NCI-H2196 treated with DMSO at 0.1 percent for 48 hours (cell line): ENCODE measurements around the gene ANKRD33B.
A peak's percentile ranks its signal among the peaks of the same experiment; 100 is the strongest.
"Not testable (repeated sequence)": the region's sequence is repeated elsewhere in the genome, so short reads cannot be mapped to it uniquely, and the experiment has no call there.

Source experiments
- DNase-seq: peaks from one replicate; lab custom pipeline; 2025; ENCODE audit not compliant: unreplicated experiment; lab: John Stamatoyannopoulos, UW

Gene ANKRD33B

GRCh38 chr5:10591966-10592365 lies 28.1 kb downstream of the ANKRD33B start:
- DNase-seq = no peak

- no peak for DNase-seq
Observed at GRCh38 chr5:10592601-10593000, 28.7 kb downstream of the ANKRD33B start.

- no peak for DNase-seq
Observed at GRCh38 chr5:10593531-10594181, 29.8 kb downstream of the ANKRD33B start.

DNA sequence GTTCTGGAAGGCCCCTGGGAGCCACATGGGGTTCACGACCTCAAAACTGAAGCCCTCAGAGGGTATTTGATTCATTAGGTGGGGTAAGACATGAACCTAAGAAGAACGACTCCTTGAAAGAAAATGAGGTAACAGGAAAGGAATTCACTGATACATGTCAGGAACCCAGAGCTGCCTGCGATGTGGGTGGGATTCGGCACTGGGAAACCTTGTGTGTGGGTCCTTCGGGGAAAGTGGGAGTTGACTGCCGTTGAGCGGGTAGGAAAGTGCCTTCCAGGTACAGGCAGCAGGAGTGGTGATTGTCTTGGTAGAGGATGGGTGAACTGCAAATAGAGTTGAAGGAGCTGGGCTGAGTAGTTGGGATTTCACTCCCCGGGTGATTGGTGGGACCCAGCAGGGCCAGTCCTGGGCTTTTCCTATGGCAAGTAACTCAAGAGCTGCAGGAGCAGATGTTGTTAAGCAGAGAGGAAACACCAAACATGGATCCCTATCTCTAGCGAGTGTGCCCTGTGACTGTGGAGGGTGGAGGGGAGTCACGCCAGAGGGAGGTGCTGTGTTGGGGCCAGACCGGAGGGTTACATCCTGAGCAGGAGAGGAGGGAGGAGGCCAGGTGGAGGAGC lies 30.8 kb downstream of the ANKRD33B start:
- no peak for DNase-seq

DNA sequence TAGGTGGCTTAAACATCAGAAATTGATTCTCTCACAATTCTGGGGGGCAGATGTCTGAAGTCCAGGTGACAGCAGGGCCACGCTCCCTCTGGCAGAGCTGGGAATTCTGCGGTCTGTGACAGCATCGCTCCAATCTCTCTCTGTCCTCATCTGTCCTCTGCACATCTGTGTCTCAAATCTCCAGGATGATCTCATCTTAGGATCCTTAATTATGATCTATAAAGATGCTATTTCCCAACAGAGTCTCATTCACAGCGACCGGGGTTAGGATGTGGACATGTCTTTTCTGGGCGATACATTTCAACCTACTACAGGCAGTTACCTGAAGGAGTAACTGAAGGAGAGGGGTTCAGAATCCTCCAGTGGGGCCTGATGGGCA lies 31.4 kb downstream of the ANKRD33B start:
- no peak for DNase-seq

DNA sequence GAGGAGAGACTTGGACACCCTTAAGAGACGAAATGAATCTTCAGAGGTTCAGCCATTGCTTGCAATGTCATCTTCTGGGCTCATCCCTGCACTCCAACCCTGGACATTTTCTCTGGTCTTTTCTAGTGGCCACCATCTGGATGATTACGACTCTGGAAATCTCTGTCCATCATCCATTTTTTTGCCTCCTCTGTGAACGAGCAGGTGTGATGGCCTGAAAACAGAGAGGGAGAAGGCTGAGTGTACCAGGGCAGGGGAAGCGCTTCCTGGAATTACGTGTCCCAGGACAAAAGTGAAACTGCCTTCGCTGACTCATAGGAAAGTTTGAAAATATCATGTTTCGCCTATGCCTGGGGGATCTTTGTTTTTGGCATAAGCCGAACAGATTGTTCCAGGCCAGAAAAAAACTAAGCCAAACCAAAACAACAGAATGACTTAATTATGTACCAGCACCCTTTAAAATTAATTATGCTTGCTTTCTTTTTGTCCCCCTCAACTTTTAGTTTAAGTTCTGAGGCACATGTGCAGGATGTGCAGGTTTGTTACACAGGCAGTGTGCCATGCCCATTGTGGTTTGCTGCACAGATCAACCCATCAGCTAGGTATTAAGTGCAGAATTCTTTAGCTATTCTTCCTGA lies 31.9 kb downstream of the ANKRD33B start:
- no peak for DNase-seq

DNA sequence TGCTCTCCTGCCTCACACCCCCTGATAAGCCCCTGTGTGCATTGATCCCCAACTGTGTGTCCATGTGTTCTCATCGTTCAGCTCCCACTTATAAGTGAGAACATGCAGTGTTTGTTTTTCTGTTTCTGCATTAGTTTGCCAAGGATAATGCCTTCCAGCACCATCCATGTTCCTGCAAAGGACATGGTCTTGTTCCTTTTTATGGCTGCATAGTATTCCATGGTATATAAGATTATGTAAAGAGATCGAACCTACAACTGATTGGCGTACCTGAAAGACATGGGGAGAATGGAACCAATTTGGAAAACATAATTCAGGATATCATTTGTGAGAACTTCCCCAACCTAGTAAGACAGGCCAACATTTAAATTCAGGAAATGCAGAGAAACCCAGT lies 32.4 kb downstream of the ANKRD33B start:
- DNase-seq = no peak

GRCh38 chr5:10596886-10597451 lies 33.1 kb downstream of the ANKRD33B start:
- no peak for DNase-seq

DNA sequence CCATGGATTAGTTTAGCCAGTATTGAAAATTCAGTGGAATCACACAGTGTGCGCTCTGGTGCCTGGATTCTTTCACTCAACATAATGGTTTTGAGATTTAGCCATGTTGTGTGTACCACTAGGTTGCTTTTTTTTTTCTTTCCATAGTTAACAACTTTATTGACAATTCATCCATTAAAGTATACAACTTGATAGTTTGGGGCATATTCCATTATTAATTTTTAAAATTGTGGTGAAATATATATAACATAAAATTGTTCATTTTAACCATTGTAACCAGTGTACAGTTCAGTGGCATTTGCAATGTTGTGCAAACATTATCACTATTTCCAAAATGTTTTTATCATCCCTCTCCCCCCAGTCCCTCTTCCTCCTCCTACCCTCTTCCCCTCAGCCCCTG lies 35.2 kb downstream of the ANKRD33B start:
- no peak for DNase-seq

DNA sequence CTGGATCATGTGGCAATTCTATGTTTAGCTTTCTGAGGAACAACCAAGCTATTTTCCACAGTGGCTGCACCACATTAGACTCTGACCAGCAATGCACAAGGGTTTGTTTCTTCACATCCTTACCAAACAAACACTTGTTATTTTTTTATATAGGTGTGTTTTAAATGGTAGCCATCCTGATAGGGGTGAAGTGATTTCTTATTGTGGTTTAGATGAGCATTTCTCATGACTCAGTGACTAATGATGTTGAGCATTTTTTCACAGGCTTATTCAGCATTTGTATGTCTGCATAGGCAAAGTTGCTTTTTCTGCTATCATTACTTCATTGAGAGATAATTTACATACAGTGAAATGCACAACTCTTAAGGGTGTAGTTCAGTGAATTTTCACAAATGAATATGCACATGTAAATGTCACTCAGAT lies 36.0 kb downstream of the ANKRD33B start:
- no peak for DNase-seq

DNA sequence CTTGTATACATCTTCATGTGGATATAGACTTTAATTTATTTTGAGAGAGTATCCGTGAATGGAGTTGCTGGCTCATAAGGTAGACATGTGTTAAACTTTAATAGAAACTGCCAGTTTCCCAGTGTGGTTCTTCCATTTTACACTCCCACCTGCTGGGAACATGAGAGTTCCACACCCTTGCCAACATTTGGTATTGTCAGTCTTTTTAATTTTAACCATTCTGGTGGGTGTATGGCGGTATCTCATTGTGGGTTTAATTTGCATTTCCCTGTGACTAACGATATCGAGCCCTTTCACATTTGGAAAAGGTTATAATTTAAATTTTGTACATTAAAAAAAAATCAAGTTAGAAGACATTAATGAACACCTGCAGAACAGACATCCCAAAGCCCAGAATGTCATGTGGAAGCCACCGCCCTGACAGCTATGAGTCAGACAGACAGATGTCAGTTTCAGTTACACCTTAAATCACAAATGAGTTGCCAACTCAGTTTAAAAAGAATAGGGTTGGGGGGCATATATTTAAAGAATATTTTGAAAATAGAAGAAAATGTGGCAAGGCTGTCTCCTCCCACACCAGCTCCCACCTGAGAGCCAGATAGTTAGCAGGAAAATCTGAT lies 36.9 kb downstream of the ANKRD33B start:
- no peak for DNase-seq

GRCh38 chr5:10601246-10602030 lies 37.6 kb downstream of the ANKRD33B start:
- peak; percentile 86 for DNase-seq

DNA sequence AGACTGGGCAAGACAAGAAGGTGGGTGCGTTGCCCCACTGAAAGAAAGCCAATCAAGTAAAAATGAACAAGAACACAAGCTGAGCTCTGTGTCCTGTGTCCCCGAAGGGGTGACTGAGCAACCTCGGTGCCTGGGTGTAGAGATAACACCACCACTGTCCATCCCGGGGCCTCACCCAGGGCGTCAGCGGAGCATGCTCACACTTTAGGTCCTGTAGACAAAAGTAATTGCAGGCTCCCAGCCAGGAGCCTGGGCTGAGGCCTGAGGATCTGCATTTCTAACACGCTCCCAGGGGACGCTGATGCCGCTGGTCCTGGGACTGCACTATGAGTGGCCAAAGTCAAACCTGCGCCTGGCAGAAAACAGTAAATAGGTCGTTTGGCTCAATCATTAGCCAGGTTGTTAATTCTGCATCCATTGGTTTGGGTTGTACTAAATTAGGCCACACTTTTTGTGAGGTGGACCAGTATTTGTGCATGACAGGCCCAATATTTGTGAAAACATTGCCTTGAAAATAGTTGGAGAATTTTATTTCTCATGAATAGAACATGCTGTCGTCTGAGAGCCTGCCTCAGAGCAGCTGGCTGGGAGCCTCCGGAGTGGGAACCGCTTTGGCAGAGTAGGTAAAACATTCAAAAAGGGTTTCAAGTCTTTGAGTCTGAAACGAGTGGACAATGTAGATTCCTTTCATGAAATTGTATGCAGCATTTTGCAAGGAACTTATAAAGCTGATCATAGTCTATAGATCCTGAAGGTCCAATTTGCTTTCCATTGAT lies 38.3 kb downstream of the ANKRD33B start:
- DNase-seq = no peak

DNA sequence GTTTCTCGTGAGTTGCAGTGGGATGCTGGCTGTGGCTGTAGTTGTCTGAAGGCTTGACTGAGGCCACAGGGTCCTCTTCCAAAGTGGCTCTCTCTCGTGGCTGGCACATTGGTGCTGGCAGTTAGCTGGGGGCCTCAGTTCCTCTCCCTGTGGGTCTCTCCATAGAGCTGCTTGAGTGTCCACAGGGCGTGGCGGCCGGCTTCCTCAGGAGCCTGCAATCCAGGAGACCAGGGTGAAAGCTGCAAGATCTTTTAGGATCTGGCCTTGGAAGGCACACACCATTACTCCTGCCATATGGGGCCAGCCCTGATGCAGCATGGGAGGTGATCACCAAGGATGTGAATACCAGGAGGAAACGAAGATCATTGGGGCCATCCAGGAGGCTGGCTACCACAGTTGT lies 41.1 kb downstream of the ANKRD33B start:
- no peak for DNase-seq

DNA sequence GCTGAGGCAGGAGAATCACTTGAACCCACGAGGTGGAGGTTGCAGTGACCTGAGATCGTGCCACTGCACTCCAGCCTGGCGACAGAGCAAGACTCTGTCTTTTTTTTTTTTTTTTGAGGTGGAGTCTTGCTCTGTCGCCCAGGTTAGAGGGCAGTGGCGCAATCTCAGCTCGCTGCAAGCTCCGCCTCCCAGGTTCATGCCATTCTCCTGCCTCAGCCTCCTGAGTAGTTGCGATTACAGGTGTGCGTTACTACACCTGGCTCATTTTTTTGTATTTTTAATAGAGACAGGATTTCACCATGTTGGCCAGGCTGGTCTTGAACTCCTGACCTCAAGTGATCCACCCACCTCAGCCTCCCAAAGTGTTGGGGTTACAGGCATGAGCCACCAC lies 42.8 kb downstream of the ANKRD33B start:
- DNase-seq = not testable (repeated sequence)

- no peak for DNase-seq
Observed at GRCh38 chr5:10607023-10607665, 43.3 kb downstream of the ANKRD33B start.

DNA sequence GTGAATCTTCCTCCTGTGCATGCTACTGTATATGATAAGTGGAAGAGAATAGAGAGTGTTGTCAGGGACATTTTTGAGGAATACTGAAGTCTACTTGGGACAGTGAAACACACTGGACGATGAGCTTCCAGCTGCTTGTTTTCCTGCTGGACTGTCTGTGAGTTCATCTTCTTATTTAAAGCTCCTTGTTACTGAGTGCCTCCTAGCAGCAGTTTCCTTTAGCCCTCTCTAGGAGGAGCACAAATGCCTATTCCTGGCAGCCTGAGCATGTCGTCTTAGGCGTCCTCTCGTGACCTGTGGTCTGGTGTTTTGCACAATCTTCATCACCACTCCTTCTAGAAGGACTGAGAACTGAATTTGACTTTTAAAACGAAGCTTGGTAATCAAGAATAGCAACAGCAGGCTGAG lies 43.8 kb downstream of the ANKRD33B start:
- DNase-seq = no peak

DNA sequence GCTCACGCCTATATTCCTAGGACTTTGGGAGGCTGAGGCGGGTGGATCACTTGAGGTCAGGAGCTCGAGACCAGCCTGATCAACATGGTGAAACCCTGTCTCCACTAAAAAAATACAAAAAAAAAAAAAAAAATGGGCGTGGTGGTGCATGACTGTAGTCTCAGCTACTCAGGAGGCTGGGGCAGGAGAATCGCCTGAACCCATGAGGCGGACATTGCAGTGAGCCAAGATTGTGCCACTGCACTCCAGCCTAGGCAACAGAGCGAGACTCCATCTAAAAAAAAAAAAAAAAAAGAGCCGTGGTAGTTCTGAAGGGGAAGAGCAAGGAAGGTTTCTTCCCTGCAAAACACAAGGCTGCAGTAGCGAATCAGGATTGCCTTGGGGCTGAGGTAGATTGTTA lies 44.2 kb downstream of the ANKRD33B start:
- DNase-seq = not testable (repeated sequence)

DNA sequence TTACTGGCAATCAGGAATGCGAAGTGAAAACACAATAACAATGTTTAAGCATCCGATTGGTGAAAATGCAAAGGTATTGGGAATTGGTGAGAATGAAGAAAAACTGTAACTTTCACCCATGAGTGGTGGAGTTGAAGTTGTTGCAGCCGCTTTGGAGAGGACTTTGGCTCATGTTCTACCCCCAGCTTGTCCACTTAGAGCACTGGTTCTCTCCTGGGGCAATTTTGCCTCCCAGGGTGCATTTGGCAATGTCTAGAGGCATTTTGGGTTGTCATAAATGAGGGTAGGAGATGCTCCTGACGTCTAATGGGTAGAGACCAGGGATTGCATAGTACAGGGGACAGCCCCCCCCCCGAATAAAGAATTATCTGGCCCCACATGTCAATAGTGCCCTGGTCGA lies 46.2 kb downstream of the ANKRD33B start:
- no peak for DNase-seq

DNA sequence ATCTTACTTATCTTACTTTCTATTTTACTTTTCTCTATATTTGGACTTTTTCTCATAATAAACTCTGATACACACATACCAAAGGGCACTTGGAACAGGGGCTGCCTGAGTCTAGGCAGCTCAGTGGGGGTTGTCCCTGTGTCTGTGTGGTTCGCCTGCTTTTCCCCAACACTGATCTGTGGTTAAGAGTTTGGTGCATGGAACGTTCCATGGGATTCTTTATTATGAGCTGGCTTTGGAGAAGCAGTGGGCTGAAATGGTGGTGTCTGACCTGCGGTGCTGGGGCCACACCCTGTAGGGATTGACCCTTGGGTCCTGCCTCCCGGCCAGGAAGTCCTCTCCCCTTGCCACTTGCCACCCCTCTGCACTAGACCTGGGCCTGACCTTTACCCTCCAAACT lies 47.4 kb downstream of the ANKRD33B start:
- DNase-seq = no peak
